HepG2 (cell line): ENCODE data around the gene CCDC57. TPM values are rescaled to one million over a fixed set of nuclear protein-coding genes. Genes with fewer than 3 reads are reported as not detected.

Source experiments
- ATF4 ChIP-seq, 2 experiments: fragments of 450-650 bp in 1 of 2; sonication (generic) in 1 of 2; formaldehyde crosslinking; IDR thresholded peaks; 2 replicates each; pipeline versions ENCODE4 v1.5.0 to v1.8.0; 2020 to 2022; ENCODE audit warnings: mild to moderate bottlenecking in 1 of 2, missing genetic modification reagents in 1 of 2
- FOXK1 ChIP-seq: sonication (generic); formaldehyde crosslinking; IDR thresholded peaks from 2 replicates; pipeline ENCODE4 v1.4.0; 2020; ENCODE audit warnings: low read depth, missing genetic modification reagents, borderline replicate concordance
- FOXK2 ChIP-seq: fragments of 450-650 bp; IDR thresholded peaks from 2 replicates; pipeline ENCODE4 v1.6.1; 2016
- FOXM1 ChIP-seq: sonication (generic); formaldehyde crosslinking; IDR thresholded peaks from 2 replicates; pipeline ENCODE4 v1.5.0; 2020; ENCODE audit warnings: missing genetic modification reagents
- JARID2 ChIP-seq: sonication (generic); formaldehyde crosslinking; IDR thresholded peaks from 2 replicates; pipeline ENCODE4 v1.8.1; 2023; ENCODE audit warnings: missing genetic modification reagents, inconsistent platforms; ENCODE audit not compliant: insufficient replicate concordance
- MAZ ChIP-seq, 2 experiments: sonication (generic) in 1 of 2; formaldehyde crosslinking in 1 of 2; IDR thresholded peaks; 2 replicates each; pipeline versions ENCODE4 v1.5.0 to v1.6.1; 2012 to 2020; ENCODE audit warnings: low read depth in 2 of 2, mild to moderate bottlenecking in 2 of 2, borderline replicate concordance in 1 of 2, improper control_type of control experiment in 1 of 2, low read length in 1 of 2, missing genetic modification reagents in 1 of 2, moderate library complexity in 1 of 2
- MXD1 ChIP-seq: sonication (generic); formaldehyde crosslinking; IDR thresholded peaks from 2 replicates; pipeline ENCODE4 v1.4.0; 2020; ENCODE audit warnings: mild to moderate bottlenecking, missing genetic modification reagents
- NCOR1 ChIP-seq: fragments of 200-600 bp; sonication (generic); IDR thresholded peaks from 2 replicates; pipeline ENCODE4 v1.7.0; 2017; ENCODE audit warnings: antibody characterized with exemption, low read length, borderline replicate concordance
- PITX1 ChIP-seq: sonication (generic); formaldehyde crosslinking; IDR thresholded peaks from 2 replicates; pipeline ENCODE4 v1.5.1; 2020; ENCODE audit warnings: mild to moderate bottlenecking, missing genetic modification reagents
- SIN3B ChIP-seq: fragments of 150-350 bp; IDR thresholded peaks from 2 replicates; pipeline ENCODE4 v1.6.1; 2014; ENCODE audit warnings: low read length
- ZBTB10 ChIP-seq: sonication (generic); formaldehyde crosslinking; IDR thresholded peaks from 2 replicates; pipeline ENCODE4 v1.4.0; 2020; ENCODE audit warnings: missing genetic modification reagents, borderline replicate concordance
- ZBTB42 ChIP-seq: sonication (generic); formaldehyde crosslinking; IDR thresholded peaks from 2 replicates; pipeline ENCODE4 v1.5.0; 2020; ENCODE audit warnings: mild to moderate bottlenecking, missing genetic modification reagents
- ZBTB8A ChIP-seq: sonication (generic); formaldehyde crosslinking; IDR thresholded peaks from 2 replicates; pipeline ENCODE4 v1.4.0; 2020; ENCODE audit warnings: mild to moderate bottlenecking, low read depth, missing genetic modification reagents, borderline replicate concordance
- ZFP91 ChIP-seq: sonication (generic); formaldehyde crosslinking; IDR thresholded peaks from 2 replicates; pipeline ENCODE4 v1.9.0; 2022; ENCODE audit warnings: missing genetic modification reagents, mild to moderate bottlenecking, borderline replicate concordance
- ZNF18 ChIP-seq: sonication (generic); formaldehyde crosslinking; IDR thresholded peaks from 2 replicates; pipeline ENCODE4 v1.8.0; 2022; ENCODE audit warnings: mild to moderate bottlenecking, missing genetic modification reagents; ENCODE audit not compliant: insufficient replicate concordance
- ZNF678 ChIP-seq: sonication (generic); formaldehyde crosslinking; IDR thresholded peaks from 2 replicates; pipeline ENCODE4 v1.4.0; 2020; ENCODE audit warnings: mild to moderate bottlenecking, missing genetic modification reagents
- polyA plus RNA-seq, 8 experiments: library from polyadenylated mRNA; depleted of rRNA in 3 of 8; stranded (reverse) in 7 of 8; unstranded in 1 of 8; fragments of >200 nt; fragmentation: Illumina TruSeq in 4 of 8; extraction: Trizol in 4 of 8; gene quantifications; 2 replicates each; pipeline versions ENCODE4 v1.2.1 to v1.2.3, GENCODE V29; 2011 to 2016; ENCODE audit warnings: low read depth in 4 of 8, missing spikeins in 1 of 8, mixed read lengths in 1 of 8; ENCODE audit not compliant: insufficient read depth in 1 of 8
- total RNA-seq, 5 experiments: library from RNA; depleted of rRNA; stranded (reverse); fragments of >200 nt; fragmentation: Illumina TruSeq; extraction: Trizol; gene quantifications; 2 replicates each; pipeline ENCODE4 v1.2.3, GENCODE V29; 2016; ENCODE audit warnings: low read depth in 1 of 5

The CCDC57 gene
- total and polyA plus RNA-seq, 2 of the 13 experiments (the other 11 are each of a cell fraction or from before 2014, with no cell fraction given), result 59.3 to 59.9 TPM

GRCh38 chr17:82097184-82097918 lies 115.3 kb downstream of the CCDC57 start (continued):
- TF ChIP-seq ZFP91 (CRISPR knock-in tag) (peak; percentile 42), NCOR1 (no peak), ATF4 (CRISPR knock-in tag; IDR thresholded peaks at IDR 0.05) (peak in 1 of 2 experiments; percentile 54; a peak in 1 of 4 replicates), SIN3B (no peak), FOXM1 (CRISPR knock-in tag) (no peak), FOXK1 (CRISPR knock-in tag) (no peak), ZNF678 (peak; percentile 1; the same call in 1 of the 2 replicates), ZBTB42 (CRISPR knock-in tag) (no peak; the same call in 1 of the 2 replicates), MAZ (IDR thresholded peaks at IDR 0.05; ENCODE audit: borderline replicate concordance, low read depth, low read length) (no peak), MAZ (CRISPR knock-in tag; IDR thresholded peaks at IDR 0.05; ENCODE audit: low read depth) (peak; percentile 49; the same call in 1 of the 2 replicates), ZBTB10 (CRISPR knock-in tag) (0 out of 2 replicates have a peak, but pooled peaks have one; percentile 14), ZNF18 (CRISPR knock-in tag) (no peak), PITX1 (CRISPR knock-in tag) (peak; percentile 36; the same call in 1 of the 2 replicates), JARID2 (CRISPR knock-in tag) (no peak), ZBTB8A (CRISPR knock-in tag) (no peak), MXD1 (CRISPR knock-in tag) (no peak), FOXK2 (no peak)
